ENCODE measurements around the gene RHAG. TPM values are rescaled to one million over a fixed set of nuclear protein-coding genes. Genes with fewer than 3 reads are reported as not detected.

The RHAG gene
- total RNA-seq, 1 experiment from 2014 or later: not detected

GRCh38 chr6:49662231-49662891 lies 25.7 kb upstream of the RHAG start:
- no peaks in the 10 kb centered on the region for H3K36me3 ChIP-seq (ENCODE audit: low read depth, low read length)
- peaks cover 7% of the 10 kb centered on the region for H3K4me1 ChIP-seq (ENCODE audit: insufficient read depth, low read length)
- CTCF ChIA-PET: no interaction called here
- TF ChIP-seq CTCF (conservative IDR thresholded peaks at IDR 0.05; ENCODE audit: low read depth, low read length): no peak
- TF ChIP-seq EZH2phosphoT487 (IDR thresholded peaks at IDR 0.05; ENCODE audit: borderline replicate concordance, low read length): no peak
- TF ChIP-seq EZH2 (IDR thresholded peaks at IDR 0.05; ENCODE audit: low read length, unreplicated experiment): no peak
- no peak overlapping the region for H3K4me2 ChIP-seq (ENCODE audit: low read length)
- POLR2A ChIA-PET (ENCODE audit: unreplicated experiment): no interaction called here
- no peak for ATAC-seq
- H3K9ac ChIP-seq (ENCODE audit: low read length): no peak overlapping the region
- DNase-seq: no peak
- no TSS peak for BruUV-seq (replicated peaks)
- H3K4me3 ChIP-seq (ENCODE audit: low read length): no peak overlapping the region
- no peak overlapping the region for H3K27ac ChIP-seq (ENCODE audit: low read length)
- H4K20me1 ChIP-seq (ENCODE audit: low read length): no peaks in the 10 kb centered on the region
- H3F3A ChIP-seq (ENCODE audit: low read length, unreplicated experiment): peaks cover under 1% of the 10 kb centered on the region
- H3K9me3 ChIP-seq (ENCODE audit: low read length): no peaks in the 10 kb centered on the region
- no peak overlapping the region for H2AFZ ChIP-seq (ENCODE audit: low read length)
- H3K27me3 ChIP-seq (ENCODE audit: low read length): no peaks in the 10 kb centered on the region
- no peaks in the 10 kb centered on the region for H3K79me2 ChIP-seq (ENCODE audit: low read length)
- intact Hi-C loops (cut with micrococcal nuclease): no loop called here
- no peaks in the 10 kb centered on the region for H3K9me2 ChIP-seq (replicated peaks; ENCODE audit: low read length)

GRCh38 chr6:49653942-49654341 lies 17.3 kb upstream of the RHAG start:
- no TSS peak for BruUV-seq (replicated peaks)
- CTCF ChIA-PET: interaction anchor here (0.6 kb wide), 1 partner anchor 250 kb away, joined by 3 read pairs; no protein-coding TSS in a partner anchor
- intact Hi-C loops (cut with micrococcal nuclease): no loop called here

More at GRCh38 chr6:49653942-49654341, 17.3 kb upstream of the RHAG start:
- TF ChIP-seq EZH2 (IDR thresholded peaks at IDR 0.05; ENCODE audit: low read length, unreplicated experiment) (no peak), CTCF (conservative IDR thresholded peaks at IDR 0.05; ENCODE audit: low read depth, low read length) (no peak), EZH2phosphoT487 (IDR thresholded peaks at IDR 0.05; ENCODE audit: borderline replicate concordance, low read length) (no peak)
- Histone ChIP-seq H3K27ac (ENCODE audit: low read length) (no peak overlapping the region), H3K4me1 (ENCODE audit: insufficient read depth, low read length) (no peaks in the 10 kb centered on the region), H3F3A (ENCODE audit: low read length, unreplicated experiment) (no peaks in the 10 kb centered on the region), H3K4me3 (ENCODE audit: low read length) (no peak overlapping the region), H3K9me3 (ENCODE audit: low read length) (no peaks in the 10 kb centered on the region), H3K9me2 (replicated peaks; ENCODE audit: low read length) (no peaks in the 10 kb centered on the region), H3K27me3 (ENCODE audit: low read length) (peaks cover 9% of the 10 kb centered on the region), H2AFZ (ENCODE audit: low read length) (no peak overlapping the region), H3K36me3 (ENCODE audit: low read depth, low read length) (no peaks in the 10 kb centered on the region), H3K79me2 (ENCODE audit: low read length) (no peaks in the 10 kb centered on the region), H3K4me2 (ENCODE audit: low read length) (no peak overlapping the region), H3K9ac (ENCODE audit: low read length) (no peak overlapping the region), H4K20me1 (ENCODE audit: low read length) (no peaks in the 10 kb centered on the region)
- POLR2A ChIA-PET (ENCODE audit: unreplicated experiment): no interaction called here
- DNase-seq: no peak
- ATAC-seq: no peak

All from PC-3 (cell line).